GM21447 (cell line): ENCODE measurements around the gene KIRREL3.

Source experiments
- ATAC-seq: cut with Tn5 transposase; IDR thresholded peaks from one replicate; pipeline ENCODE4 v1.9.1; 2021; ENCODE audit not compliant: unreplicated experiment

KIRREL3 gene

DNA sequence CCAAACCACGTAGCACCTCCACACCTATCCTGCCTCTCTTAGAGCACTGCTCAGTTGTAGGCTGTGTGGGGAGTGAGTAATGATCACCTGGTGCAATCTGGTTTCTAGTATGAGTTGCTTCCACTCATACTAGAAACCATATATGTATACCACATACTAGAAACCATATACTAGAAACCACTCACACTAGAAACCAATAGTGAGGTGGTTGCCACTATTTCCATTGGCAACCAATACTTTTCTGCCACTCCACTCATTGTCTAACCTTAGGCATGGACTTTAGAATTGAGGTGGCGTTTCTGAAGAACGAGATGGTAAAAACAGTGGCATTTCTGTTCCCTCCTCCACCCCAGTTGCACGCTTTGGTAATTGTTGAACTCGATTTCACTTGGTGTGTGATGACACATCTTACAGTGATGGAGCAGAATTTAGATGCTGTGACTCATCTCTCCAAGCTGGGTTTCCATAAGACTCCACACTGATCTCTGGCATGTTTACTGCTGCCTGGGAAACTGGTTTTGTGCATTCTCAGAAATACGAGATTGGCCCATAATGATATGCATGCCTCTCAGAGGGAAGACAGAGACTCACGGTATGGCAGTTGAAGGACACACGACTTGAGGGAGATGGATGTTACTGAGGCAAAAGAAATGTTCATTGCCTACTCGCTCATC is 82.9 kb downstream of the KIRREL3 start:
- ATAC-seq, result peak; percentile 93

DNA sequence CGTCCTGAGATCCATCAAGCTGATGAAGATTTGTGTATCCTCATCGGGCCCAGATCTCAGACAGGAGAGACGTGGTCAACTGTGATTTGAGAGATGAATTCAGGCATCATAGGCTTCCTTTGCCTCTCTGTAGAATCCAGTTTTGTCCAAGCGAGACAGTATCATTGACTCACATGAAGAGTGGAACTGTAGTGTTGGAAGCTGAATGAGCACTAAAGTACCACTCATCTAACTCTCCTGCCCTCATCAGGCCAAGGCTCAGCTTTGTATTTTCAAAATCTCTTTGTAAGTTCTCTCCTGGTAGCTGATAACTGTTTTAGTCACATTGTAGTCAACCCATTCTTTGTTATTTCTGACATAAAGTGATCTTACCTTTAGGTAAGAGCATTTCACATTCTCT is 85.1 kb downstream of the KIRREL3 start:
- no peak for ATAC-seq

DNA sequence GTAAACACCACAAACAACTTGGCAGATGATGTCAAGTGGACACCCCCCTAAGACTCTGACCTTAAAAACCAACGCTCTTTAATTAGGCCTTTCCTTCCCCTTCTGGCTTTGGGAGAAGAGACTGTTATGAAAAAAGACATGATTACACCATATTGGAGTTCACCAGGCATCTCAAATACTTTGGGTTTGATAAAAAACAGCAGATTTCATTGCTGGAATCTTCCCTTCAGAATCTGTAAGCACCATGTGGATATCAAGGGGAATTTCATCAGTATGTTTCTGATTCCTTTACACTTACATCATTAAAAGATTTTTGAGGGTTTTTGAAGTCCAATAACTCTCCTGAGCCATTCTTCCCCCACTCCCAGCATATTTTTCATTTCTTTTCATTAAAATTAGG is 85.6 kb downstream of the KIRREL3 start:
- no peak for ATAC-seq

DNA sequence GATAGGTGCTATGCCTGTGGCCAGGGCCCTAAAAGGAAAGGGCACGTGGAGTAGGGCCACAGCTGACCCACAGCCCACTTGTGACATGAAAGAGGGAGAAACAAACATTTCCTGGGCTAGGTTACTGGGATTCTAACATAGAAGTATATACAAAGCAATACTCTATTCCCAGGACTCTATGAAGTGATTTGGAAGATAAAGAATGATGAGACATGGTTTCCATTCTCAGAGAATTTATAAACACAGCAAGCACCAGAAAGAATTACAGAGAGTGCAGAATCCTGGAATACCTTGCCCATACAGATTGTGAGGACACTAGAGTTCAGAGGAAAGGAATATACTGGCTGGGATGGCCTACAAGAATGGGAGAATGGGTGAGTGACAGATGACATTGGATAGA is 86.4 kb downstream of the KIRREL3 start:
- ATAC-seq, result no peak

DNA sequence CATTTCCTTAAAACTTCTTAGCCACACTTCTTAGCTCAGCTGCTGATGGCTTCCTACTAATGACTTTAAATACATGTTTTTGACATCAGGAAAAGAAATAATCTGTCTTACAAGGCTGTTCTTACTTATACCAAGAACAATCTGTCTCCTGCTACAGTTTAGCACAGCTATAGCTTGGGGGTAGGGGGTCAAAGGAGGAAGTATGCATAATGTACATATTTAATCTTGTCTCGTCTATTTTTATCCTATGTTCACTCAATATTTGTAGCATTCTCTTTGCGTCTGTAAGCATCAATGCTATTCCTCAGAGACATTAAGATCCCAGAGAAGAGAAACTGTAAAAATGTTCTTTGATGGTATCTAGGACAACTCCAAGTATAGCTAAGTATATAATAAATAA is 96.0 kb downstream of the KIRREL3 start:
- no peak for ATAC-seq

DNA sequence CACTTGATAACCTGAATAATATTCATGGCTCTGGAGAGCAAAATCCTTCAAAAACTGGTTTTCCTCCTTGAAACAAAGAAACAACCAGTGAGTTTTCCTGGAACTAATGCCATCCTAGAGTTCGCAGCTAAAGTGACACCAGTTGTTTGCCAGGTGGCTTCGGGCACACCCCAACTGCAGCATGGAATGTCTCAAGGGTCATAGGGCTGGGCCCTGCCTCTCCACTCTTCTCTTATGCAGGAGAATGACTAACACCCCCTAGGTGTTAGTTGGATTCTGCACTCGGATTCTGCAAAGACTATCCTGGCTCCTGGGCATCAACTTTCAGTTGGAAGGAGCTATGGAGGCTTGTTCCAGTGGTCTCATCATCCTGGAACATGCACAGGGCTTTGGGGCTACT is 98.8 kb downstream of the KIRREL3 start:
- no peak for ATAC-seq

DNA sequence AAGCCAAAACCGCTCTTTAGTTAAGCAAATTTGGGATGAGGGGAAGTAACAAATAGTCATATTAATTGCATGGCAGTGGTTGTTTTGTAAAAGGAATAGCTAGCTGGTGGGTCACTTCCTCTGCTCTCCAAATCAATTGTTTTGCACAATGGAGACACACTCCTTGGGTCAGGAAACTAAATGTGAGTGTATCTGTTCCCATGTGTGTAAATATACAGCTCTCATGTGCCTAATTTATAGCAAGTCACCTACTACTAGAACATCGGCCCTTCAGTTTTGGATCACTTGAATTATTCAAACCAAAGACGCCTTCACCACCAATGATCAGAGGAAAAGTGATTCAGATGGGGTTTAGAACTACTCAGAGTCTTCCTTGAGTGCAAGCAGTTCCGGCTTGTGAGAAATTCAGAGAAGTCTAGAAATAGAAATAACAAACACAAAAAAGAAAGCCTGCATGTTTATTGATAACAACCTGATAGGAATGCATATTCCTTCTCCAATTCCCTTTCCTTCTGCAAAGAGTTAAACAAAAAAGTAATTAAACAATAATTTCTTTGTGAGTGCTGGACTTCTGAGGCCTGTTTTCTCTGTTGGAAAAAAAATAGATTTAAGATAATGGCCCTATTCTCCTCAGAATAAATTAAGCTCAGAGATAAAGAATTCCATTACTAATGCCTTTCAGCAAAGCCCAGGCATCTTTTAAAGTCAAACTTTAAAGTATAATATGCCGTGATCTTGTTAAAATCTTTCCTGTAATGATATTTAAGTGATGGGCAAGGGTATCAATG is 100.4 kb downstream of the KIRREL3 start:
- ATAC-seq, result no peak

DNA sequence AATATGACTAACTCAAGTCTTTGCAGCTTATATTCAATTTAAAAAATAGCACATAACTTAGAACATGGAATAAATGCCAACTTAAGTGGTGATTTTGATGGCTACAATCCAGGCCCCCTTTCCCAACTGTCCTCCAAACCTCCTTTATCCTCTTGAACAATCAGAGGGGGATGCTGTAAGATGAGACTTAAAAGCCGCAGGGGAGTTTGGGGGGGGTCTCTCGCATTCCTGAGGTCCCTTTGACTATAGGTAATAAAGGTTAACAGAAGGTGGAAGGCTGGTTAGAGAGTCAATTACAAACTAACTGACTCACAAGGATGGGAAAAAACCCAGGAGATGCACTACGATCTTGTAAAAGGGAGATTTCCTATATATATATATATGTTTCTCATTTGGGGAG is 101.8 kb downstream of the KIRREL3 start:
- no peak for ATAC-seq

GRCh38 chr11:126897430-126897829 is 103.1 kb downstream of the KIRREL3 start:
- ATAC-seq, result no peak

- ATAC-seq, result no peak
Measured at GRCh38 chr11:126896025-126896424, 104.5 kb downstream of the KIRREL3 start.

DNA sequence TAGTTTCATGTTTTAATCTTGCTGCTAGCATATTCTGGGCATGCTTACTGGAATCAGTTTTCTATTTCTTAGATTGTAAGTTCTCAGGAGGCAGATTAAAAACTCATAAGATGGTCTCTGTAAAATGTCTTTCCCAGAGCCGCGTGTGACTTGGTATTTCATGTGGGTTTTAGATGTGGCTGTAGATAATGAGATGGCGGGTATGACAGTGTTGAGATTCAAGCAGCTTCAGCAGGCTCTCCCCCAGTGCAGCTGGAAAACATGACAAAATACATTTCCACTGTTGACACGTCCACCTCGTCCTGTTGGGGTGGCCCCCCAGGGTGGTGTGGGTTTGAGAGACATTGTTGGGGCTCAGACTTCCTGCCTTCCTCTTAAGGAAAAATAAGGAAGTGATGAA is 106.8 kb downstream of the KIRREL3 start:
- ATAC-seq, result no peak

DNA sequence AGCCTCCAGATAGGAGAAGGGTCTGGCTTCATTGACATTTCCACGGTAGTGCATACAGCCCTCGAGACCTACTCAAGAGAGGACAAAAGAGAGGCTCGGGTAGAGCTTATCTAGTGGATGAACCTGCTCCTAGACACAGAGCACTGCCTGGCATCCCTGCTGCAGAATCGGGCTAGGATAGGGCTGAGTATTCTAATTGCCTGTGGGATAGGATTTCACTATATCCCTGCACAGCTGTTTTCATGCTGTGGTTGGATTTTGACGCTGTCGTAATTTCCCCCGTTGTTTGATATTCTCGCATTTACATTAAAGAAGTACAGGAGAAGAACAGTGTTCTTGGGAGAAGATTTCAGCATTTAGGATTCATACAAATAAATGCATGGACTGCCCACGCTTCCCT is 107.8 kb downstream of the KIRREL3 start:
- ATAC-seq, result no peak

DNA sequence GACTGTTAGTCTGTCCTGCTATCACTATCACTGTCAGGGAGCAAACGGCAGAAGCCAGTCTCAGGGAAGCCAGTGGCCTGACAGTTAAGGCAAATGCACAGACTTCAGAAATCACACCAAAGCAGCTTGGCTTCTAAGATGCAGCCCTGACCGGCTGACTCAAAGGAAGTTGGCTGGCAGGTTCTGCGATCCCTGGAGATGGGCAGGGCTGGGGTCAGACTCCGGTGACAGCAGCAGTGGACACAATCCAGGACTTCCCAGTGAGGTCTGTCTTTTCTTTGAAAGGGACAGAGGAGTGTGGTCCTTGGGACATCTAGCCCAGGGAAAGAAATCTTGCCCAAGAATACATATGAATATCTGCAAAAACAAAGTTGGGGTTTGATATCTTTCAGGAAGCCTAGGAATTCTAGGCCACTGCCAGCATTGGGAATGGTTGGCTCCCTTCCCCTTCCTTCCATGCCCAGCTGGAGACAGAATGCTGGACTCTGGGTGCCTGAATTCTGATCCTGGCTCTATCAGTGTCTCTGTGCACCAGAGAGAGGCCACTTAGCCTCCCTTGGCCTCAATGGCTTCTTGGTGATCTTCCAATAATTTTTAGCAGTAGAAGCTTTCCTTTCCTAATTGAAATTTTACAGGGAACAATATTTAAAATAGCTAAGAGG is 108.9 kb downstream of the KIRREL3 start:
- no peak for ATAC-seq

GRCh38 chr11:126890561-126890960 is 110.0 kb downstream of the KIRREL3 start:
- no peak for ATAC-seq

- no peak for ATAC-seq
Measured at GRCh38 chr11:126888115-126888712, 112.4 kb downstream of the KIRREL3 start.

DNA sequence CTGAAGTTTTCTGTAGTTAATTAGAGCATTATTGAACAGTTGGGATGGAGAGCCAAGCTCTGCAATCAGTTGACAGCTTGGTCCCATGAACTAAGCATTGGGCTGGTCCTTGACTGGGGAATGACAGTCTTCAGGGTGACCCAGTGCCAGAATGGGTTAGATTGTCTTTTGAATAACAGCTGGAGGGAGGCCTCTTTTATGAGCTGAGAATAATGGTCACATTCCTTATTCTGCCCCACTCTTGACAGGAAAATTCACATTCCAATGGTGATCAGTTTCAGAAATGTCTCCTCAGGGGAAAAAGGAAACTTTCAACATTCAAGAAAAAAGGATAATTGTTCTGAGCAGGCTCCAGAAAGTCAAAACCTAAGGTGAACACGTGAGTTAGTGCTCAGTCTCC is 113.9 kb downstream of the KIRREL3 start:
- no peak for ATAC-seq

DNA sequence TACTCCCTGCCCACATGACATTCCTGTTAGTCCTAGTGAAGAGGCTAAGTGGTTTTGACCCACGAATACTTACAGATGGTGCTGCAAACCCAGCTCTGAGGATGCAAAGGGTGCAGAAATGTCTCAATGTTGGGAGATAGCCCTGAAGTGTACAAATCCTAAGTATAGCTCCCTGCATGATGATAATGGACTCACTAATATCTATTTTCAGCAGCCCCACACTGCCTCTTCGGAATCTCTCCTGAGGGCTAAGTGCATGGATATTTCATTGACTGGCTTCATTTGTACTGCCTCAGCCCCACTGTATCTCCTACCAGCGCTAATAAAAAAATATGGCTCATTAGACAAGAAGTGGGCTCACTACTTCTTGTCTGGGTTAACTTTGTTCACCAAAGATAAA is 114.5 kb downstream of the KIRREL3 start:
- ATAC-seq, result no peak

DNA sequence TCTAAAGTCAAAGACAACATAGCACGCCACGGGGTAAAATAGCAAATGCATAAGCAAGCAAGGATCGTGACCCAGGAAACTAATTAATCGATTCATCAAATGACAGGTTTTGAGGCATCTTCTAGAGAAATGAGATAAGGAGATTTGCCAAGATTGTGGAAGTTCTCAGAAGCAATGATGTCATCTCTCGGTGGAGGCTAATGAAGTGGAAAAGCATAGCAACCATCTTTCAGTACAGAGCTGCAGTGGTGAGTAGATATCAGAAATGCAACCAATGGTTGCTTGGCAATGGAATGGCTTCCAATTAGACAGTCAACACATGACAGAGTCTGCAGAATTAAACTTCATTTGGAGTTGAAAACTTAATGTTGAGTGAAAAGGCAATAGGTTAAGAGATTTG is 116.0 kb downstream of the KIRREL3 start:
- ATAC-seq, result no peak

- ATAC-seq, result no peak
Measured at GRCh38 chr11:126884192-126884591, 116.4 kb downstream of the KIRREL3 start.

DNA sequence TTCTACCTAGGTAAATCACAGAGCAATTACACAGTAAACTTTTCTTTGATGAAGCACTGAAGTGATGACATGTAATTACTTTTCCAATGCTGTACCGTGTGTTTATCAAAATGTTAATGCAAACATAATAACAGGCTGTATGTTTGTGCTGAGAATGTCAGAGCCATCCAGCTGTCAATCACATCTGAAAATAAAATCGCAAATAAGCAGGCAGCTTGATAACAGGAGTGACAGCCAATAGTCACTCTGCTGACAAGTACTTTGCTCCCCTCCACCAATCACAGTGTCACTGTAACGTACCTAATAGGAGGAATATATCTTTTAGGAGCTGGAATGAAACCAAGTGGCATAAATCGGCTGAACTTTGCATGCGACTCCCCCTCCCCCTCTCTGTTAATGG is 119.7 kb downstream of the KIRREL3 start:
- ATAC-seq, result no peak

GRCh38 chr11:126879516-126879915 is 121.1 kb downstream of the KIRREL3 start:
- ATAC-seq, result no peak
